ENCODE measurements around the gene SLC4A2.
A peak's percentile ranks its signal among the peaks of the same experiment; 100 is the strongest.

The SLC4A2 gene

GRCh38 chr7:151082141-151083070 lies 23.0 kb downstream of the SLC4A2 start (continued):
- TF ChIP-seq ZBTB11 (tag by site-specific recombination; conservative IDR thresholded peaks at IDR 0.05; ENCODE audit: low read depth), result no peak
- TF ChIP-seq ZNF184 (tag by site-specific recombination; IDR thresholded peaks at IDR 0.05), result no peak
- no peak for TF ChIP-seq ZNF132 (tag by site-specific recombination; IDR thresholded peaks at IDR 0.05; ENCODE audit: borderline replicate concordance)
- TF ChIP-seq REST (tag by site-specific recombination; IDR thresholded peaks at IDR 0.05), result no peak
- no peak for TF ChIP-seq ZSCAN5A (tag by site-specific recombination; IDR thresholded peaks at IDR 0.05)
- TF ChIP-seq, protein P1, sequence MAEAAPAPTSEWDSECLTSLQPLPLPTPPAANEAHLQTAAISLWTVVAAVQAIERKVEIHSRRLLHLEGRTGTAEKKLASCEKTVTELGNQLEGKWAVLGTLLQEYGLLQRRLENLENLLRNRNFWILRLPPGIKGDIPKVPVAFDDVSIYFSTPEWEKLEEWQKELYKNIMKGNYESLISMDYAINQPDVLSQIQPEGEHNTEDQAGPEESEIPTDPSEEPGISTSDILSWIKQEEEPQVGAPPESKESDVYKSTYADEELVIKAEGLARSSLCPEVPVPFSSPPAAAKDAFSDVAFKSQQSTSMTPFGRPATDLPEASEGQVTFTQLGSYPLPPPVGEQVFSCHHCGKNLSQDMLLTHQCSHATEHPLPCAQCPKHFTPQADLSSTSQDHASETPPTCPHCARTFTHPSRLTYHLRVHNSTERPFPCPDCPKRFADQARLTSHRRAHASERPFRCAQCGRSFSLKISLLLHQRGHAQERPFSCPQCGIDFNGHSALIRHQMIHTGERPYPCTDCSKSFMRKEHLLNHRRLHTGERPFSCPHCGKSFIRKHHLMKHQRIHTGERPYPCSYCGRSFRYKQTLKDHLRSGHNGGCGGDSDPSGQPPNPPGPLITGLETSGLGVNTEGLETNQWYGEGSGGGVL (tag by site-specific recombination; IDR thresholded peaks at IDR 0.05), result peak; percentile 95
- TF ChIP-seq ZNF10 (tag by site-specific recombination; IDR thresholded peaks at IDR 0.05), result peak; percentile 19; the same call in 1 of the 2 replicates
- peak; percentile 84 for TF ChIP-seq ZBTB10 (tag by site-specific recombination; IDR thresholded peaks at IDR 0.05)
- TF ChIP-seq ZNF121 (tag by site-specific recombination; IDR thresholded peaks at IDR 0.05), result no peak
- TF ChIP-seq TRIM28 (IDR thresholded peaks at IDR 0.05; ENCODE audit: borderline replicate concordance, low read length), result no peak
- TF ChIP-seq ZNF529 (tag by site-specific recombination; IDR thresholded peaks at IDR 0.05; ENCODE audit: insufficient replicate concordance), result no peak
- peak; percentile 16; the same call in 1 of the 2 replicates for TF ChIP-seq ZNF391 (tag by site-specific recombination; IDR thresholded peaks at IDR 0.05; ENCODE audit: borderline replicate concordance, low read depth)
- TF ChIP-seq ZNF114 (tag by site-specific recombination; IDR thresholded peaks at IDR 0.05), result no peak
- TF ChIP-seq, protein P2, sequence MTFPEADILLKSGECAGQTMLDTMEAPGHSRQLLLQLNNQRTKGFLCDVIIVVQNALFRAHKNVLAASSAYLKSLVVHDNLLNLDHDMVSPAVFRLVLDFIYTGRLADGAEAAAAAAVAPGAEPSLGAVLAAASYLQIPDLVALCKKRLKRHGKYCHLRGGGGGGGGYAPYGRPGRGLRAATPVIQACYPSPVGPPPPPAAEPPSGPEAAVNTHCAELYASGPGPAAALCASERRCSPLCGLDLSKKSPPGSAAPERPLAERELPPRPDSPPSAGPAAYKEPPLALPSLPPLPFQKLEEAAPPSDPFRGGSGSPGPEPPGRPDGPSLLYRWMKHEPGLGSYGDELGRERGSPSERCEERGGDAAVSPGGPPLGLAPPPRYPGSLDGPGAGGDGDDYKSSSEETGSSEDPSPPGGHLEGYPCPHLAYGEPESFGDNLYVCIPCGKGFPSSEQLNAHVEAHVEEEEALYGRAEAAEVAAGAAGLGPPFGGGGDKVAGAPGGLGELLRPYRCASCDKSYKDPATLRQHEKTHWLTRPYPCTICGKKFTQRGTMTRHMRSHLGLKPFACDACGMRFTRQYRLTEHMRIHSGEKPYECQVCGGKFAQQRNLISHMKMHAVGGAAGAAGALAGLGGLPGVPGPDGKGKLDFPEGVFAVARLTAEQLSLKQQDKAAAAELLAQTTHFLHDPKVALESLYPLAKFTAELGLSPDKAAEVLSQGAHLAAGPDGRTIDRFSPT (tag by site-specific recombination; IDR thresholded peaks at IDR 0.05), result peak; percentile 35; the same call in 1 of the 2 replicates
- peak; percentile 83 for TF ChIP-seq KLF8 (tag by site-specific recombination; IDR thresholded peaks at IDR 0.05)
- TF ChIP-seq ZNF600 (tag by site-specific recombination; IDR thresholded peaks at IDR 0.05), result peak; percentile 75
- TF ChIP-seq, protein P3, sequence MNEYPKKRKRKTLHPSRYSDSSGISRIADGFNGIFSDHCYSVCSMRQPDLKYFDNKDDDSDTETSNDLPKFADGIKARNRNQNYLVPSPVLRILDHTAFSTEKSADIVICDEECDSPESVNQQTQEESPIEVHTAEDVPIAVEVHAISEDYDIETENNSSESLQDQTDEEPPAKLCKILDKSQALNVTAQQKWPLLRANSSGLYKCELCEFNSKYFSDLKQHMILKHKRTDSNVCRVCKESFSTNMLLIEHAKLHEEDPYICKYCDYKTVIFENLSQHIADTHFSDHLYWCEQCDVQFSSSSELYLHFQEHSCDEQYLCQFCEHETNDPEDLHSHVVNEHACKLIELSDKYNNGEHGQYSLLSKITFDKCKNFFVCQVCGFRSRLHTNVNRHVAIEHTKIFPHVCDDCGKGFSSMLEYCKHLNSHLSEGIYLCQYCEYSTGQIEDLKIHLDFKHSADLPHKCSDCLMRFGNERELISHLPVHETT (tag by site-specific recombination; IDR thresholded peaks at IDR 0.05), result no peak
- TF ChIP-seq ZNF510 (tag by site-specific recombination; IDR thresholded peaks at IDR 0.05; ENCODE audit: insufficient replicate concordance), result no peak
- 0 out of 2 replicates have a peak, but pooled peaks have one; percentile 45 for TF ChIP-seq ZNF2 (tag by site-specific recombination; IDR thresholded peaks at IDR 0.05)
